A549 (cell line): ENCODE measurements around the gene MAML2. TPM values are rescaled to one million over a fixed set of nuclear protein-coding genes. Genes with fewer than 3 reads are reported as not detected.

ENCODE experiments used
- ATAC-seq, 2 experiments: fragments of 200-7000 bp in 1 of 2; fragments of >200 bp in 1 of 2; cut with Nextera tagmentation in 1 of 2; cut with Tn5 transposase in 1 of 2; 3 replicates each; pipeline versions ENCODE4 v1.8.0 to v1.9.1; 2018 to 2020; ENCODE audit warnings: mild to moderate bottlenecking in 1 of 2, moderate library complexity in 1 of 2
- CTCF ChIA-PET: fragments of 300-600 bp; sonication (Branson Sonifier 250); formaldehyde crosslinking; extraction: SDS; loops from one replicate; lab custom pipeline; 2021; ENCODE audit warnings: antibody characterized with exemption, inconsistent platforms; lab: Yijun Ruan, JAX
- POLR2A ChIA-PET: fragments of 350-600 bp; formaldehyde crosslinking; extraction: SDS; loops from one replicate; lab custom pipeline; 2021; ENCODE audit warnings: antibody characterized with exemption, inconsistent platforms; lab: Yijun Ruan, JAX
- DNase-seq, 2 experiments: peaks; one replicate each; pipeline versions ENCODE4 v3.0.0 to v3.0.0-alpha.2; 2011 to 2016; ENCODE audit warnings: low read depth in 1 of 2, low spot score in 1 of 2
- FAIRE-seq: peaks from 2 replicates; lab custom pipeline; 2011; peaks lifted over from hg19 to GRCh38; lab: Jason Lieb, UNC
- H3K27ac ChIP-seq, 2 experiments: fragments of >200 bp; sonication (Bioruptor Twin); formaldehyde crosslinking; 3 replicates each; pipeline ENCODE4 v1.5.1; 2016 to 2017
- H3K4me1 ChIP-seq: fragments of >200 bp; sonication (Bioruptor Twin); formaldehyde crosslinking; 3 replicates; pipeline ENCODE4 v1.6.1; 2016
- H3K4me2 ChIP-seq: fragments of >200 bp; sonication (Bioruptor Twin); formaldehyde crosslinking; 3 replicates; pipeline ENCODE4 v1.6.1; 2016
- H3K4me3 ChIP-seq: fragments of >200 bp; sonication (Bioruptor Twin); formaldehyde crosslinking; 3 replicates; pipeline ENCODE4 v1.5.1; 2016
- H3K9me3 ChIP-seq: fragments of >200 bp; sonication (Bioruptor Twin); formaldehyde crosslinking; 3 replicates; pipeline ENCODE4 v1.6.1; 2016
- BHLHE40 ChIP-seq: IDR thresholded peaks from 2 replicates; pipeline ENCODE4 v1.6.1; 2012; ENCODE audit warnings: low read depth, low read length, inconsistent platforms
- CBX2 ChIP-seq: fragments of 200-600 bp; sonication (generic); IDR thresholded peaks from 2 replicates; pipeline ENCODE4 v1.6.1; 2016; ENCODE audit warnings: low read depth, mild to moderate bottlenecking, borderline replicate concordance
- CEBPB ChIP-seq, 2 experiments: fragments of >200 bp in 1 of 2; sonication (Bioruptor Twin) in 1 of 2; formaldehyde crosslinking in 1 of 2; IDR thresholded peaks; 2 replicates each; pipeline ENCODE4 v1.6.1; 2012 to 2016
- CHD4 ChIP-seq: fragments of 200-600 bp; sonication (generic); IDR thresholded peaks from 2 replicates; pipeline ENCODE4 v1.6.1; 2016; ENCODE audit warnings: antibody characterized with exemption, mild to moderate bottlenecking, borderline replicate concordance
- EHMT2 ChIP-seq: fragments of 200-600 bp; sonication (generic); IDR thresholded peaks from 2 replicates; pipeline ENCODE4 v1.6.1; 2016; ENCODE audit warnings: antibody characterized with exemption, low read depth, mild to moderate bottlenecking, moderate library complexity
- ESRRA ChIP-seq: fragments of 150-350 bp; IDR thresholded peaks from 2 replicates; pipeline ENCODE4 v1.6.1; 2014; ENCODE audit warnings: mild to moderate bottlenecking, low read length, borderline replicate concordance
- FOSB ChIP-seq: fragments of 250-450 bp; sonication (Bioruptor Pico); IDR thresholded peaks from 2 replicates; pipeline ENCODE4 v1.5.0; 2020; ENCODE audit warnings: mild to moderate bottlenecking, moderate library complexity
- HOXA7 ChIP-seq: fragments of 250-450 bp; sonication (Bioruptor Pico); IDR thresholded peaks from 2 replicates; pipeline ENCODE4 v1.5.0; 2020; ENCODE audit warnings: mild to moderate bottlenecking, moderate library complexity
- HOXB5 ChIP-seq: fragments of 250-450 bp; sonication (Bioruptor Pico); IDR thresholded peaks from 2 replicates; pipeline ENCODE4 v1.5.0; 2020; ENCODE audit warnings: mild to moderate bottlenecking, moderate library complexity
- JUN ChIP-seq, 2 experiments: fragments of >200 bp; sonication (Bioruptor Twin); formaldehyde crosslinking; IDR thresholded peaks; 2 replicates in 1 of 2; 3 replicates in 1 of 2; pipeline ENCODE4 v1.6.1; 2016 to 2017
- KDM1A ChIP-seq: fragments of 200-600 bp; sonication (generic); IDR thresholded peaks from 2 replicates; pipeline ENCODE4 v1.6.1; 2016; ENCODE audit warnings: low read depth, mild to moderate bottlenecking
- KDM5A ChIP-seq: fragments of 200-600 bp; sonication (generic); IDR thresholded peaks from 2 replicates; pipeline ENCODE4 v1.6.1; 2016; ENCODE audit warnings: antibody characterized with exemption, mild to moderate bottlenecking
- MAFK ChIP-seq: fragments of 450-650 bp; IDR thresholded peaks from 2 replicates; pipeline ENCODE4 v1.6.1; 2014; ENCODE audit not compliant: partially characterized antibody
- MYC ChIP-seq: IDR thresholded peaks from 2 replicates; pipeline ENCODE4 v1.6.1; 2012; ENCODE audit warnings: mild to moderate bottlenecking, inconsistent platforms, low read length, improper control_type of control experiment, borderline replicate concordance
- NPAS2 ChIP-seq: fragments of 250-450 bp; sonication (Bioruptor Pico); IDR thresholded peaks from 2 replicates; pipeline ENCODE4 v1.8.0; 2022; ENCODE audit warnings: mild to moderate bottlenecking, moderate library complexity, borderline replicate concordance
- PHF8 ChIP-seq: fragments of 200-600 bp; sonication (generic); IDR thresholded peaks from 2 replicates; pipeline ENCODE4 v1.6.1; 2016; ENCODE audit warnings: low read depth, mild to moderate bottlenecking, antibody characterized with exemption, moderate library complexity, borderline replicate concordance
- POLR2A ChIP-seq: IDR thresholded peaks from 2 replicates; pipeline ENCODE4 v1.6.1; 2012; ENCODE audit warnings: mild to moderate bottlenecking, low read length
- RCOR1 ChIP-seq: fragments of 150-350 bp; IDR thresholded peaks from 2 replicates; pipeline ENCODE4 v1.6.1; 2014; ENCODE audit warnings: antibody characterized with exemption, low read length, low read depth
- TFCP2L1 ChIP-seq: fragments of 250-450 bp; sonication (Bioruptor Pico); IDR thresholded peaks from 2 replicates; pipeline ENCODE4 v1.5.0; 2021; ENCODE audit warnings: mild to moderate bottlenecking
- ZC3H11A ChIP-seq: fragments of 450-650 bp; IDR thresholded peaks from 2 replicates; pipeline ENCODE4 v1.6.1; 2014; ENCODE audit warnings: antibody characterized with exemption, mild to moderate bottlenecking
- WGBS: methylation state at CpG from one replicate; pipeline ENCODE4 v1.1.6; 2017; ENCODE audit errors: missing lambda C conversion rate; 5-methylcytosine and 5-hydroxymethylcytosine counted together
- polyA plus RNA-seq, 4 experiments: library from polyadenylated mRNA; depleted of rRNA in 3 of 4; stranded (reverse); fragments of >200 nt; fragmentation: RNase III in 1 of 4; extraction: RNeasy Plus Mini Kit Qiagen cat#74134 plus additional on column Dnase treatment in 1 of 4; gene quantifications; 2 replicates in 3 of 4; 3 replicates in 1 of 4; pipeline ENCODE4 v1.2.3, GENCODE V29; 2011 to 2017
- TF ChIP-seq, protein P1 (sequence below): fragments of 150-350 bp; IDR thresholded peaks from 2 replicates; pipeline ENCODE4 v1.6.1; 2014; ENCODE audit warnings: low read depth, mild to moderate bottlenecking, low read length
- TF ChIP-seq, protein P2 (sequence below): fragments of 250-450 bp; sonication (Bioruptor Pico); IDR thresholded peaks from 2 replicates; pipeline ENCODE4 v1.5.0; 2020; ENCODE audit warnings: low read depth, mild to moderate bottlenecking, moderate library complexity
- TF ChIP-seq, protein P3 (sequence below): fragments of >200 bp; sonication (Bioruptor Twin); formaldehyde crosslinking; IDR thresholded peaks from 3 replicates; pipeline ENCODE4 v1.5.1; 2016

Gene MAML2
- polyA plus RNA-seq, 2 of the 4 experiments (the other 2 are of a cell fraction), result 1.5 to 2.5 TPM

DNA sequence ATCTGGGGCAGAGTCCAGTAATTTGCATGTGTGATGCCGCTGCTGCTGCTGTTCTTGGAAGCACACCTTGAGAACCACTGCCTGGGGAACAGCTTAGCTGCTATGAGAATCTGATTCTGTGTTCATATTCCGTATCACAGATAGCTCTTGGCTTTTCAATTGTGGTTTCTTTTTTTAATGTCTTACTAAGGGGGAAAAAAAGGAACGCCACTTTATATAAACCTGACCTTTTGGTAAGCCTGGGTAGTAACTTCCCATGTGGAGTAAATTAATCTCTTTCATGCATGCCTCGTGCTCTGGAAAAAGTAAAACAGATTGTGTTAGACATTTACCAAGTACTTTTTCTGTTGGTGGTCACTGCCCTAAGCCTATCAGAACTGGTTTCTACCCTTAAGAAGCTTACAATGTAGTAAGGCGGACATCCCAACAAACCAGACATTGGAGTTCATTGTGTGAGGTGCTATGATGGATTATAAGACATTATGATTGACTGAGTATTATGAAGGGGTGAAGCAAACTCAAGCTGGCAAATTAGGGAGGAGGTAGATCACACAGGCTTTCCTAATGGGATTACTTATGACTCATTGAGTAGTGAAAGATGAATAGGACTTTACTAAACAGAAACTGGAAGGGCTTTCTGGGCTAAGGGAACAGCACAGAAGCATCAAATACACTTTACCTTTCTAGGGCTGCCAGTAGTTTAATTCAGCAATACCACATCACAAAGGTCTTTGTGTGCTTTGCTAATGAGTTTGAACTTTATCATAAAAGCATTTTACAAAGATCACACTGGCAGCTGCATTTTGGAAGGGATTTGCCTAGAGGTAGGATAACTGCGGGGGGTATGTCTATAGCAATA lies 64.7 kb downstream of the MAML2 start (continued):
- TF ChIP-seq EHMT2 (no peak), ESRRA (no peak), ZC3H11A (no peak), HOXA7 (CRISPR knock-in tag) (no peak)

DNA sequence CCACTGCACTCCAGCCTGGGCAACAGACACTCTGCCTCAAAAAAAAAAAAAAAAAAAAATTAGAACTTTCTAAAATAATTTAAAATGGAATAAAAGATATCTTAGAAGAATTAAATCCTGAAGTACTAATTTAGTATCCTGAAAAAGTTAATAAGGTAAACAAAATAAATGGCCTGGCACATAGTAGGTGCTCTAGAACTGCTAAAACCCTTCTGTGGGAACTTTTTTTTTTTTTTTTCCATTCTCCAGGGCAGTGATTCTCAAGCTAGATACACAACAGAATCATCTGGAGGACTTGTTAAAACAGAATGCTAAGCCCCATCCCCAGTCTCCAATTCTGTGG lies 65.3 kb downstream of the MAML2 start:
- no peak overlapping the region for H3K27ac ChIP-seq
- FAIRE-seq (no peak), DNase-seq (no peak), ATAC-seq (no peak)
- H3K9me3 ChIP-seq, result no peaks in the 10 kb centered on the region
- TF ChIP-seq JUN (IDR thresholded peaks at IDR 0.05), result no peak
- TF ChIP-seq RCOR1, result no peak
- TF ChIP-seq, protein P1, sequence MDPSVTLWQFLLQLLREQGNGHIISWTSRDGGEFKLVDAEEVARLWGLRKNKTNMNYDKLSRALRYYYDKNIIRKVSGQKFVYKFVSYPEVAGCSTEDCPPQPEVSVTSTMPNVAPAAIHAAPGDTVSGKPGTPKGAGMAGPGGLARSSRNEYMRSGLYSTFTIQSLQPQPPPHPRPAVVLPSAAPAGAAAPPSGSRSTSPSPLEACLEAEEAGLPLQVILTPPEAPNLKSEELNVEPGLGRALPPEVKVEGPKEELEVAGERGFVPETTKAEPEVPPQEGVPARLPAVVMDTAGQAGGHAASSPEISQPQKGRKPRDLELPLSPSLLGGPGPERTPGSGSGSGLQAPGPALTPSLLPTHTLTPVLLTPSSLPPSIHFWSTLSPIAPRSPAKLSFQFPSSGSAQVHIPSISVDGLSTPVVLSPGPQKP, result no peak
- TF ChIP-seq KDM5A, result no peak
- TF ChIP-seq PHF8, result no peak
- TF ChIP-seq FOSB (CRISPR knock-in tag), result no peak
- no peak for TF ChIP-seq POLR2A
- TF ChIP-seq CEBPB (IDR thresholded peaks at IDR 0.05), result no peak
- TF ChIP-seq MYC, result no peak
- TF ChIP-seq ZC3H11A, result no peak
- no peak for TF ChIP-seq BHLHE40
- no peak for TF ChIP-seq HOXB5
- H3K4me2 ChIP-seq, result no peak overlapping the region
- CTCF ChIA-PET, result interaction anchor here (3.5 kb wide), 1 partner anchor 66 kb away, joined by 15 read pairs; the partner anchor contains the start of gene MAML2
- H3K4me1 ChIP-seq, result peaks cover 24% of the 10 kb centered on the region
- no peak overlapping the region for H3K4me3 ChIP-seq
- POLR2A ChIA-PET, result no interaction called here

DNA sequence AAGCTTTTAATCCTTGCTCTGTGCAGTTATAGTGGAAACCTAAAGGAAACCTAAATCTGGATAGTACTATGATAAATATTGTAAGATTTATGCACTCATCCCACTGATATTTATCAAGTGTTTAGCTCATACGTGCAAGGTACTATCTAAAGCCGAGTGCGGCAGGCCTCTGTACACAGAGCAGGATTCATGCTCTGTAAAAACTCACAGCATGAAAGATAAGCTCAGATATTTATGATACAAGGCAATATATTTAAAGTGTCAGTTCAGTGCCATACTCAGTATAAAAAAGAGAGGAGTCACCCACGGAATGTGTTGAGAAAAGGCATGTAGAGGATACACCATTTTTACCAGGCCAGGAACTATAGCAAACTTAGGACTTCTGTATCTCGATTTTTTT lies 66.2 kb downstream of the MAML2 start:
- no peak overlapping the region for H3K4me3 ChIP-seq
- ATAC-seq (no peak), DNase-seq (no peak)
- CTCF ChIA-PET, result interaction anchor here (0.6 to 3.5 kb wide), 3 partner anchors 17 to 67 kb away, joined by 3 to 15 read pairs (median 4); partner anchors contain the start of gene MAML2
- POLR2A ChIA-PET, result no interaction called here
- 90% methylated on average over 5 of the region's 5 CpGs for WGBS
- H3K9me3 ChIP-seq, result no peaks in the 10 kb centered on the region
- TF ChIP-seq CBX2 (no peak), PHF8 (no peak), MAFK (no peak), CEBPB (IDR thresholded peaks at IDR 0.05) (no peak), JUN (IDR thresholded peaks at IDR 0.05) (no peak), TFCP2L1 (CRISPR knock-in tag) (no peak), FOSB (CRISPR knock-in tag) (no peak), RCOR1 (no peak), NPAS2 (CRISPR knock-in tag) (no peak), KDM1A (no peak), ZC3H11A (no peak), CHD4 (no peak), KDM5A (no peak)
- TF ChIP-seq, protein P2, sequence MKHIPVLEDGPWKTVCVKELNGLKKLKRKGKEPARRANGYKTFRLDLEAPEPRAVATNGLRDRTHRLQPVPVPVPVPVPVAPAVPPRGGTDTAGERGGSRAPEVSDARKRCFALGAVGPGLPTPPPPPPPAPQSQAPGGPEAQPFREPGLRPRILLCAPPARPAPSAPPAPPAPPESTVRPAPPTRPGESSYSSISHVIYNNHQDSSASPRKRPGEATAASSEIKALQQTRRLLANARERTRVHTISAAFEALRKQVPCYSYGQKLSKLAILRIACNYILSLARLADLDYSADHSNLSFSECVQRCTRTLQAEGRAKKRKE, result no peak
- TF ChIP-seq, protein P3, sequence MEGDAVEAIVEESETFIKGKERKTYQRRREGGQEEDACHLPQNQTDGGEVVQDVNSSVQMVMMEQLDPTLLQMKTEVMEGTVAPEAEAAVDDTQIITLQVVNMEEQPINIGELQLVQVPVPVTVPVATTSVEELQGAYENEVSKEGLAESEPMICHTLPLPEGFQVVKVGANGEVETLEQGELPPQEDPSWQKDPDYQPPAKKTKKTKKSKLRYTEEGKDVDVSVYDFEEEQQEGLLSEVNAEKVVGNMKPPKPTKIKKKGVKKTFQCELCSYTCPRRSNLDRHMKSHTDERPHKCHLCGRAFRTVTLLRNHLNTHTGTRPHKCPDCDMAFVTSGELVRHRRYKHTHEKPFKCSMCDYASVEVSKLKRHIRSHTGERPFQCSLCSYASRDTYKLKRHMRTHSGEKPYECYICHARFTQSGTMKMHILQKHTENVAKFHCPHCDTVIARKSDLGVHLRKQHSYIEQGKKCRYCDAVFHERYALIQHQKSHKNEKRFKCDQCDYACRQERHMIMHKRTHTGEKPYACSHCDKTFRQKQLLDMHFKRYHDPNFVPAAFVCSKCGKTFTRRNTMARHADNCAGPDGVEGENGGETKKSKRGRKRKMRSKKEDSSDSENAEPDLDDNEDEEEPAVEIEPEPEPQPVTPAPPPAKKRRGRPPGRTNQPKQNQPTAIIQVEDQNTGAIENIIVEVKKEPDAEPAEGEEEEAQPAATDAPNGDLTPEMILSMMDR, result no peak
- TF ChIP-seq, all 56 proteins: peak for 0
- Histone ChIP-seq H3K27ac (no peak overlapping the region), H3K4me1 (peaks cover 24% of the 10 kb centered on the region), H3K4me2 (no peak overlapping the region)
- FAIRE-seq, result no peak
